ENCODE data around the gene PRKCQ. TPM values are rescaled to one million over a fixed set of nuclear protein-coding genes. Genes with fewer than 3 reads are reported as not detected.

Gene PRKCQ
- total and polyA plus RNA-seq, 7 donors: 6.6 to 76.3 (median 33.8) TPM

DNA sequence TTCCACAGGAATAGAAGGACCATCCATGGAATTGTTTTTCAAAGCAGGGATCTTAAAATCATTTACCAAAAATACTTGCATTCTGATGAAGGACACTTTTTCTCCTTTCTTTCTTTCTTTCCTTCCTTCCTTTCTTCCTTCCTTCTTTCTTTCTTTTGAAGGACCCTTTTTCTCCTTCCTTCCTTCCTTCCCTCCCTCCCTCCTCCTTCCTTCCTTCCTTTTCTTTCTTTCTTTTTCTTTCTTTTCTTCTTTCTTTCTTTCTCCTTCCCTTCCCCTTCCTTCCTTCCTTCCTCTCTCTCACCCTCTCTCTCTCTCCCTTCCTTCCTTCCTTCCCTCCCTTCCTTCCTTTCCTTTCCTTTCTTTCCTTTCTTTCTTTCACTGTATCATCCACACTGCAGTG is 74.8 kb downstream of the PRKCQ start:
- no peak for TF ChIP-seq CTCF (IDR thresholded peaks at IDR 0.05)
- Histone ChIP-seq H3K27ac (peak overlapping the region; percentile 93), H3K9me3 (no peaks in the 10 kb centered on the region), H3K36me3 (ENCODE audit: insufficient read depth in 1 of 2, low read depth in 1 of 2) (peaks cover 0 to 44% of the 10 kb centered on the region in 2 donors), H3K4me3 (no peak overlapping the region), H3K27me3 (ENCODE audit: insufficient read depth in 3 of 3, low read length in 2 of 3) (no peaks in the 10 kb centered on the region), H3K4me1 (peaks cover 25% of the 10 kb centered on the region)
- no peak for DNase-seq
- no peak for ATAC-seq
- intact Hi-C loops (cut with DNase I): no loop called here

GRCh38 chr10:6504296-6504695 is 75.8 kb downstream of the PRKCQ start:
- Histone ChIP-seq H3K9me3 (no peaks in the 10 kb centered on the region), H3K4me1 (peaks cover 32% of the 10 kb centered on the region), H3K27ac (peak overlapping the region; percentile 93), H3K27me3 (ENCODE audit: insufficient read depth in 3 of 3, low read length in 2 of 3) (no peaks in the 10 kb centered on the region), H3K36me3 (ENCODE audit: insufficient read depth in 1 of 2, low read depth in 1 of 2) (peaks cover 0 to 41% of the 10 kb centered on the region in 2 donors), H3K4me3 (no peak overlapping the region)
- intact Hi-C loops (cut with DNase I): no loop called here
- WGBS, 3 donors: 61 to 84% (median 71%) methylated on average over 1 of the region's 1 CpG
- ATAC-seq (no peak), DNase-seq (no peak)
- TF ChIP-seq CTCF (IDR thresholded peaks at IDR 0.05): no peak

DNA sequence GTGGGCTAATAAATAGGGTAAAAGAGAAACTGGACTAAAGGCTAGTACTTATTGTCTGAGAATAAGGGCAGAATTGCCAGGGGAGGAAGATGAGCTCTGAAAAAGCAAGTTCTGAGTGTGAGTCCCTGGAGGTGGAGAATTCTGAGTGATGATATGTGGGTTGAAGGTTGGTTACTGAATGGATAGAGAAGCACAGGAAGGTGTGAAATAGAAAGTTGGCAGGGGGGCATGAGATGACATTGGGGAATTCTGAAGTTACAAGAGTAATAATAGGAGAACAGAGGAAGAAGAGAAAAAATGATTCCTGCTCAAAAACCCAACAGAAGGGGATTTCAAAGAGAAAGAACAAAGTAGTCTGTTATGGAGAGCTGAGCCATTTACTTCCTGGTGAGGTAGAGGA is 76.9 kb downstream of the PRKCQ start:
- DNase-seq: no peak
- intact Hi-C loops (cut with DNase I): no loop called here
- Histone ChIP-seq H3K36me3 (ENCODE audit: insufficient read depth in 1 of 2, low read depth in 1 of 2) (peaks cover 0 to 35% of the 10 kb centered on the region in 2 donors), H3K9me3 (no peaks in the 10 kb centered on the region), H3K27me3 (ENCODE audit: insufficient read depth in 3 of 3, low read length in 2 of 3) (no peaks in the 10 kb centered on the region), H3K4me1 (peaks cover 37% of the 10 kb centered on the region), H3K27ac (peak overlapping the region; percentile 93), H3K4me3 (no peak overlapping the region)
- ATAC-seq: no peak
- TF ChIP-seq CTCF (IDR thresholded peaks at IDR 0.05): no peak

DNA sequence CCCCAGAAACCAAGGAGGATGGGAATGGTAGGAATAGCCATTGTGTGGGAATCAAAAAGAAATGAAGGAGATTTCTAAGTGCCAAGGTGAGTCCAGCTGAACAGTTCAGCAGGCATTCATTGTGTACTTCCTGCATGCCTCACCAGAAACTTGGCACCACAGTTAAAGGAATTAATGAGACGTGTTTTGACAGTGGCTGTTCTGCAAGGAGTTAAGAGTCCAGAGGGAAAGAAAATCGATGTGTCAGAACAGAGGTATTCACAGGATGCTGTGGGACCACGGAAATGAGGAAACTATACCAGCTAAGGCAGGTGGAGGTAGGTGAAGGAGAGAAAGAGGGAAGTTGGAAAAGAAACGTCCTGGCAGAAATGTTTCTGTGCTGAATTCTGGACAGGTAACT is 78.1 kb downstream of the PRKCQ start:
- H3K27me3 ChIP-seq (ENCODE audit: insufficient read depth in 3 of 3, low read length in 2 of 3): no peaks in the 10 kb centered on the region
- H3K4me3 ChIP-seq: no peak overlapping the region
- WGBS, 3 donors: 36 to 58% (median 39%) methylated on average over 4 of the region's 4 CpGs
- TF ChIP-seq CTCF (IDR thresholded peaks at IDR 0.05): no peak
- no peaks in the 10 kb centered on the region for H3K9me3 ChIP-seq
- peak overlapping the region; percentile 93 for H3K27ac ChIP-seq
- intact Hi-C loops (cut with DNase I): no loop called here
- peaks cover 1 to 32% of the 10 kb centered on the region in 2 donors for H3K36me3 ChIP-seq (ENCODE audit: insufficient read depth in 1 of 2, low read depth in 1 of 2)
- ATAC-seq (no peak), DNase-seq (no peak)
- peaks cover 39% of the 10 kb centered on the region for H3K4me1 ChIP-seq

GRCh38 chr10:6499974-6500373 is 80.1 kb downstream of the PRKCQ start:
- TF ChIP-seq CTCF (IDR thresholded peaks at IDR 0.05): no peak
- intact Hi-C loops (cut with DNase I): loop anchor here in 1 of 2 donors (5.0 kb wide), 1 partner anchor 82 kb away; the partner anchor contains the start of gene PRKCQ
- DNase-seq: no peak
- Histone ChIP-seq H3K27me3 (ENCODE audit: insufficient read depth in 3 of 3, low read length in 2 of 3) (no peaks in the 10 kb centered on the region), H3K4me3 (peak overlapping the region; percentile 11), H3K36me3 (ENCODE audit: insufficient read depth in 1 of 2, low read depth in 1 of 2) (peaks cover 3 to 31% of the 10 kb centered on the region in 2 donors), H3K9me3 (no peaks in the 10 kb centered on the region), H3K27ac (peak overlapping the region; percentile 93), H3K4me1 (peaks cover 39% of the 10 kb centered on the region)
- ATAC-seq: peak; percentile 56 to 88 (median 81)
